Left kidney (tissue), 2 donors: ENCODE results near the gene TRIM66. TPM values are rescaled to one million over a fixed set of nuclear protein-coding genes. Genes with fewer than 3 reads are reported as not detected.
A peak's percentile ranks its signal among the peaks of the same experiment; 100 is the strongest.
"Not testable (repeated sequence)": the region's sequence is repeated elsewhere in the genome, so short reads cannot be mapped to it uniquely, and the experiment has no call there.

Experiments used
- DNase-seq: peaks from one replicate; pipeline ENCODE4 v3.0.0-alpha.2; 2013
- polyA plus RNA-seq: library from polyadenylated mRNA; unstranded; fragments of 120-200 nt; gene quantifications from one replicate; pipeline ENCODE4 v1.2.1, GENCODE V29; 2013; ENCODE audit not compliant: insufficient read length

Gene TRIM66
- polyA plus RNA-seq, 1 donor = 14.8 TPM

- DNase-seq = no peak
Measured at GRCh38 chr11:8690374-8691342, 8.2 kb upstream of the TRIM66 start.

DNA sequence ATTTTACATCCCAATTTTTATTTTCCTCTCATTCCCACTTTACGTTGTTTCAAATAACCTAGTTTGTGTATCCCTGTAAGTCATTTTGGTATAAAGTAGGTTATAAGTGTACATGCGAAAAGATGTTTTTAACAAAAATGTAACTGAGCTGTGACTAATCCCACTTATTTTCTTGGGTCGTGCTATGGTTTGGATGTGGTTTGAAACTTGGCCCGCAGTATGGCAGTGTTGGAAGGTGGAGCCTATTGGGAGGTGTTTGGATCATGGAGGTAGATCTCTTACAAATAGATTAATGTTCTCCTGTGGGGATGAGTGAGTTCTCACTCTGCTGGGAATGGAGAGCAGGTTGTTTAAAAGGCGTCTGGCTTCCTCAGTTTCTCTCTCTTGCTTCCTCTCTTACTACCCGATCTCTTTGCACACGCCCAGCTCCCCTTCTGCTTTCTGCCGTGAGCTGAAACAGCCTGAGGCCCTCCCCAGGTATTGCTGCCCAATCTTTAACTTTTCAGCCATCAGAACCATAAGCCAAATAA, 7.3 kb upstream of the TRIM66 start:
- no peak for DNase-seq

DNA sequence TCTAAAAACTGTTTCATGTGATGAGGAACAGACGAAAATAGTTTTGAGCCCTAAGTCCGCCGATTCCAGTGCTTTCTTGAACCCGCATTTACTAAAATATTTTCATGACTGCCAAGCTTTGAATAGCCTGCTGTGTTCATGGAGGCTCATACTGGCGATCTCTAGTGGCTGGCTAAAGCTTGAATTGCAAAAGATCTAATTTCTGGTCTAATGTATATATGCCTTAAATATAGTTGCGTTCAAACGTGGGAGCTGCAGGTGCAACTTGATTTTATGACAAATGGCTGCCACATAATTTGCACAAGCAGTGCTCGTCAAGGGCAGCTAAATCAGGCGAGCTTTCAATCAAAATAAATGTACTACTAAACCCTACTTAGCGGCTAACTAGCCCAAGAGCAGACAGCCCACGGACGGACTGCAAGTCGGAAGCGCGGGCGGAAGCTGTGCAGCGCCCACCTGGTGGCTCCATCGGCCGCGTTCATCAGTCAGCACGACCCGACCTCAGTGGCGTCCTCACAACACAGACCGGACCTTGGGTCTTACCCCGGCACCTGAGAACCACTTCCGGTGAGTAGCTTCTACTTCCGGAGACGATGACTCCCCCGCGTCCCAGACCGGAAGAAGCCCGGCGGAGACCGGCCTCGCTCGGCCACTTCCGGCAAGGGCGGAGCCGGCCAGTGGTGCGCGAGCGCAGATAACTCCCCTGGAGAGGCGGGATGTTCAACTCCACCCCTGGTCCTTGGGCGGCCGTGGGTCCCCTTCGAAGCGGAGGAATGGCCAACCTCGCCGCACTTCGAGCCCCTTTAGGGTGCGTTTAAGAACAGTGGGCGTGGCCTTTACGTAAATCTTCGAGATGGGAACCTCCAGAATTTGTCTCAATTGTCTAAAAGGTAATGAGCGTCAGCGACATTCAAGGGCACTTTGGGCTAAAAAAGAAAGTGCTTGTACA, 6.2 kb upstream of the TRIM66 start:
- peak; percentile 95 for DNase-seq

GRCh38 chr11:8686325-8686724, 3.9 kb upstream of the TRIM66 start:
- no peak for DNase-seq

- no peak for DNase-seq
Measured at GRCh38 chr11:8685820-8686219, 3.4 kb upstream of the TRIM66 start.

DNA sequence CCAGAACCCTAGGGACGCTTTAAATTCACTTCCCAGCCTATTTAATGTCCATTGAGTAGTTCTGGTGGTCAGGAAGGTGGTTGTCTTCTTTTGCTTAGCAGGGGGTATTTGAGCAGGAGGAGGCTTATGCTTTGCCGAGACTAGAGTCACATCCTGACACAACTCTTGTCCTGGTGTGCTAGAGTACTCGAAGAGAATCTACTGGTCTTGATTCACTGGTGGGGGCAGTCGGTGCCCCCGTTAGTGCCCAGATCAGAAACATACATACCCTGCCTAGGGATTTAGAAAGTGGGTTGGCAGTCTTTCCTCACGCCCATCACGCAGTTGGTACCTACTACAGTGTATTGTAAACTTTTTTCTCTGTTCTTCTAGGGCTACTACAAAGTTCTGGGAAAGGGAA, 2.8 kb upstream of the TRIM66 start:
- DNase-seq = no peak

DNA sequence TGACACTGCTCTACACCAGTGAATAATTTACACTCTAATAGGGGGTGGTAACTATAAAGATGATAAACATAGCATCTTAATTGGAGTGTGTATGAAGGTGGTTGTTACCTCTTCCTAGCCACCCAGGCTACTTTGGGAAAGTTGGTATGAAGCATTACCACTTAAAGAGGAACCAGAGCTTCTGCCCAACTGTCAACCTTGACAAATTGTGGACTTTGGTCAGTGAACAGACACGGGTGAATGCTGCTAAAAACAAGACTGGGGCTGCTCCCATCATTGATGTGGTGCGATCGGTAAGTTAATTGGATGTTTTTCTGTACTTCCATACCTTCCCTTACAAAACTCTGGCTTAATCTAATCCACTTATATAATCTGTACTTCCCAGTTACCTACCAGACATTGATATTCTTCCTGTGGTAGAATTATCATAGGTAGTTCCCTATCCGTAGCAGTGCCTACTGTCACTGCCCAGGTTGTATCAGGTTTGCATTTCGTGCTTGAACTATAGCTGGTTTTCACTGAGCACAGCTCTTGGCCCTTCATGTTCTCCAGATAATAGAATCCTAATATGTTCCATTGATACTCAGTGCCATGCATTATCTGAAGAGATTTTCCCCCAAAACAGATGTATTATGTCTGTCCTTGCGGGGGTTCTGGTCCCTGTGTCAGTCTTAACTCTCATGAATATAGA, 2.3 kb upstream of the TRIM66 start:
- no peak for DNase-seq

DNA sequence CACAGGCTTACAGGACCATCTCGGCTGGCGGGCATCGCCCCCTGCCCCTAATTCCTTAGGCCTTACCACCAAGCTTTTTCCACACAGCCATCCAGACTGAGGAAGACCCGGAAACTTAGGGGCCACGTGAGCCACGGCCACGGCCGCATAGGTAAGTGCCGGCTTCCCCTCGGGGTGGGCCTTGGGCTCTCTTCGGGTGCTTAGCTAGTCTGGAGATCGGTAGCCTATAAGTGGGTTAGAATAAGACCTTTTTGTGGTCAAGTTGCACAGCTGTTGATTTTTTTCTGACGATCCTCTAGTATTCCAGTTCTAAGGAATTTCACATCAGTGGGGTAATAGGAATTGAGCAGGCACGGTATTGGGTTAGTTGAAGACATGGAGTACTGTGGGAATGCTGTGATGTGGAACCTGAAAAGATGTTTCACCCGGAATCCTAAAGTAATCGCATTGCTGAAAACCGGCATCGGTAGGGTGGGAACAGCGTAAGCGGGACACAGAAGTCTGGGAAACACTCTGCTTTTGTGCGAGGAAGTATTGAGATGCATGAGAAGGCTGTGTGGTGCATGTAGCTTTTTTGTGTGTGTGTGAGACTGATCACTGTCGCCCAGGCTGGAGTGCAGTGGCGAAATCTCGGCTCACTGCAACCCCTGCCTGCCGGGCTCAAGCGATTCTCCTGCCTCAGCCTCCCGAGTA, 796 bp upstream of the TRIM66 start:
- no peak for DNase-seq

DNA sequence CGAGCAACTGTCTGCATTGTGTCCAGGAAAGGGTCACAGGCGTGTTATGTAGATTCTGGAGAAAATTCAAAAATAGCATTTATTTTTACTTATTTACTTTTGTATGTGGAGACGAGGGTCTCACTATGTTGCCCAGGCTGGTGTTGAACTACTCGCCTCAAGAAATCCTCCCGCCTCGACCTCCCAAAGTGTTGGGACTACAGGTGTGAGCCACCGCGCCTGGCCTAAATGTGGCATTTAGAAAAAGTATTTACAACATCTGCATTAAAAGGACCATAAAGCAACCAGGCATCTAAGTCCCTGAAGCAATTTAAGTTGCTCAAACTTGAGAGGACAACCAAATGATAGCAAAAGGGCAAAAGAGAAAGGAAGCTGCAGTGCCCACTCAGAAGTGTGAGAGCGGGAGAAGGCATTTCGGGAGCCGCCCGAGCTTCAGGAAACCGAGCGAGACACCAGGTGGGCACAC, 595 bp downstream of the TRIM66 start:
- DNase-seq = no peak

DNA sequence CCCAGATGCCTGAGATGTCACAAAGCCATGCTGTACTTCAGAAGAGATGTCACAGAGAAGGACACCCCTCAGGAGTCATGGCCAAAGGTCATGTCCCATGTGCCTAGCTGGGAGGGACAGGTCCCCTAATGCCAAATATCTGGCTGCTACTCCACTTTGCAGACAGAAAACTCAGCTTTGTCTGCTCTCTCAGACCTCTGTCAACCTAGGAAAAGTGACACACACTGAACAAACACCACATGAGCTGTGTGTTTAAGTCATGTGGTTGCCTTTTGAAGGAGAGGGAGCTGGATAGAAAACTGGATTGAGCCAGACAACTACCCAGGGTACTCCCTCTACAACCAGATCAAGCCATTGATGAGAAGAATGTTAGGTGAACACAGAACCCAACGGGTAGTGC, 3.5 kb downstream of the TRIM66 start:
- no peak for DNase-seq

GRCh38 chr11:8676458-8676857, 6.0 kb downstream of the TRIM66 start:
- DNase-seq = no peak

DNA sequence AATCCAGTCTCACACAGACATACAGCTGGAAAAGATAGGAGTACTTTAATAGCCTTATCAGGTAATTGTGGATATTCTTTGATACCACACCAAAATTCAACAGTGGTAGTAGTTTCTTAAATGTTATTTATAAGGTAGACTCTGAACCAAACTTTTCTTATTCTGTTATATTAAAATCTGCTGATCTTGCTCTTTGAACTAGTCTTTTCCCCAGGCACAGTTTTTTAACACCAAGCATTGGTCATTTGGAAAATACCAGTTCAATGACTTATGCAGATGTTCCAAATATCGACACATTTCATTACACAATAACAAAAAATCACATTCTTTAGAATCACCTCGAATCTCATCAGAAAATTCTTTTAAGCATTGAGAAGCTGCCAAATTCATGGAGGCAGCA, 7.6 kb downstream of the TRIM66 start:
- no peak for DNase-seq

DNA sequence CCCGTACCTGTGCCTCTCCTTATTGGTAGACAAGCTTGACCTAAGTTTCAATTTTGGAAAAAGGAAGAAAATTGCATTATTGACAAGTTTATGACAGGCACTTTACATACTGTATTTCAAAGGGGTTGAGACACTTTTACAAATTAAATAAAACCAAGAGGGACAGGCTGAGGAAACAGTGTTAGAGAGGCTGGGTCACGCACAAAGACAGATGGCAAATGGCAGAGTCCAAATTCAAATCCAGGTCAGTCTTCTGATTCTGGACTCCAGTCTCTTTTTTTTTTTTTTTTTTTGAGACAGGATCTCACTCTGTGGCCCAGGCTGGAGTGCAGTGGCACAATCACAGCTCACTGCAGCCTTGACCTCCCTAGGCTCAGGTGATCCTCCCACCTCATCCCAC, 10.1 kb downstream of the TRIM66 start:
- DNase-seq = no peak

- no peak for DNase-seq
Measured at GRCh38 chr11:8671651-8672062, 10.8 kb downstream of the TRIM66 start.

DNA sequence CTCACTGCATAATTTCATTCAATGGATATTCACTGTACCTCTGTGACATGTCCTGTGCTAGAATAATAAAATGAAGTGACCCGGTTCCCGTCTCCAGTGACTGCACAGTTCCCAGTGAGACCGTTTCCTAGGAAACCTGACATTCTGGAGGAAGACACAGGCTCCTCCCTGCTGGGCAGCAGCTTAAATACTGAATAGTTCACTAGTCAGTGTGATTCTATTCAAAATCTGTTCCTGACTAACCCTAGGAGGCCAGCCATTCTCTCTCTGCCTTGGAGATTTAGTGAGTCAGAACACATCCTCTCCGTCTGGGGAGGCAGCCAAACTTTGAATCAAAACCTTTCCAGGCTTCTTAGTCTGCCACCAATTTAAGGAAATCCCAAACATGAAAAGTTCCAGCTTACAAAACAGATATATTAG, 11.3 kb downstream of the TRIM66 start:
- peak; percentile 81 for DNase-seq

DNA sequence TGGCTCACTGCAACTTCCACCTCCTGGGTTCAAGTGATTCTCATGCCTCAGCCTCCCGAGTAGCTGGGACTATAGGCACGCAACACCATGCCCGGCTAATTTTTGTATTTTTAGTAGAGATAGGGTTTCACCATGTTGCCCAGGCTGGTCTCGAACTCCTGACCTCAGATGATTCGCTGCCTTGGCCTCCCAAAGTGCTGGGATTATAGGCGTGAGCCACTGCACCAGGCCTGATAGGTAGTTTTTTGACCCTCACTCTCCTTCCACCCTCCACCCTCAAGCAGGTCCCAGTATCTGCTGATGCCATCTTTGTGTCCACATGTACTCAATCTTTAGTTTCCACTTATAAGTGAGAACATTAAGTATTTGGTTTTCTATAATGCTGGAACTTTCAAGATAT, 12.4 kb downstream of the TRIM66 start:
- DNase-seq = not testable (repeated sequence)

DNA sequence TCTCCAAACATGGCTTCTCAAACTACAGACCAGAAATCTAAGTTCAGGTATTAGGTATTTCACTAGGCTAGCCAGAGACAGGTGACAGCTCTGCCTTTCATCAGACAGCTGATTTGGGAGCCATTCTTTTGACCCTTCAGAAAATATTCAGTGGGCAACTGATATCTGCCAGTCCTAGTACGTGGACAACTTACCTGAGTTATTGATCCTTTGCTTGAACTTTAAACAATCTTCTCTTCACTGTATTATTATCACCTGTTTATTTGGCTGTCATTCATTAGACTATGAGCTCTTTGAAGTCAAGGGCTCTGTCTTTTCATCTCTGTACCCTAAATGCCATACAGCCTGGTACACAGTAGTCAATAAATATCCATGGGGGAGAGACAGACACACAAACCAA, 17.2 kb downstream of the TRIM66 start:
- no peak for DNase-seq

- DNase-seq = no peak
Measured at GRCh38 chr11:8661001-8661795, 21.3 kb downstream of the TRIM66 start.

GRCh38 chr11:8658321-8659057, 24.0 kb downstream of the TRIM66 start:
- DNase-seq = no peak

DNA sequence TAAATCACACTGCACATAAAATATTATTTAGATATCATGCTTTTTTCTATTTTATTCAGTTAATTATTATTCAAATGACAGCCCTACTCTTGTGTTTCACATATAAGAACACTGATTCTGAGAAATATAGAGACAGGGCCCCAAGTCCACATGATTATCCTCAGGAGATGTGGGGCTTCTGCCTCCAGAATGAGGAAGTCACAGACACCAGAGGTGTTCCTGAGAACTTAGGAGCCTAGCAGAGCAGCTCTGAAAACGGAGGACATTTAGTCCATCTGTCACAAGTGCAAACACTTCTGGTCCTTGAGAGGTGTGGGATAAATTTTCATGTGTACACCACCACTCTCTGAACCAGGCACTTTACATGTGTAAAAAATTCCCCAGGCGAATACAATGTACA, 26.2 kb downstream of the TRIM66 start:
- DNase-seq = no peak
